Measurements from ENCODE around the gene OR13C5.

Gene OR13C5

GRCh38 chr9:104572612-104573011 lies 26.6 kb downstream of the OR13C5 start:
- no peak for TF ChIP-seq CTCF (IDR thresholded peaks at IDR 0.05)

DNA sequence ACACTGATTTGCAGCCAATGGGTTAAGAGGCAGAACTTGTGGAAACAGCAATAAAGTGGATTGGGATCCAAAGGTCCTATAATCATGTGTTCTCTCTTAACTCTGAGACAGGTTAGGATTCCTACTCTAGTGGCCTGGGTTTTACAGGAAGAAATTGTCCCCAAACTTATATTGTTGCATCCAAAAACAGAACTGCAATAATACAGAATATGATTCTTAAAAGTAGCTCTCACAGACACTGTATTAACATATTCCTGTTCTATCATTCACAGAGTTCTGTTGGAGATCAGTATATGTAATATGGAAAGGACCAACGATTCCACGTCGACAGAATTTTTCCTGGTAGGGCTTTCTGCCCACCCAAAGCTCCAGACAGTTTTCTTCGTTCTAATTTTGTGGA lies 30.3 kb downstream of the OR13C5 start, which contains the start of gene OR13C8:
OR13C8 (plus strand) TSS at position 301 of the 400 bp plus-strand sequence; CDS start at position 301, 0 bp downstream.
- TF ChIP-seq CTCF (IDR thresholded peaks at IDR 0.05) = no peak

DNA sequence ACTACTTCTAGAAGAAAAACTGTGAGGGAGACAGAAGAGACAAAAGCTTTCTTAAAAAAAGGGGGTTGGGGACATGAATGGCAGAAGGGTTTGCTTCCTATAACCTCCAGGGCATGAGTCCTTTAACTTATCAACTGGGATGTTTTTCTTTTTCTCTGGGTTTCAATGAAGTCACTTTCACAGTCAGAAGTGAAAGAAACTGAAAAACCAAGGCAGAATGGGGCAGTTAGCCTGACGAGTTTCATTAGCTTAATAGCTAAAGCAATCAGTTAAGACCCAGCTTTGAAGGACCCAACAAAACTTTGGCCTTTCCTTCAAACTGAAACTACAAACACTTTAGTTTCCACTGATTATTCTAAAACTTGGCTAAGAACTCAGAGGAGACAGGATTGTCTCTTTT lies 34.9 kb downstream of the OR13C5 start:
- TF ChIP-seq CTCF (IDR thresholded peaks at IDR 0.05) = no peak

DNA sequence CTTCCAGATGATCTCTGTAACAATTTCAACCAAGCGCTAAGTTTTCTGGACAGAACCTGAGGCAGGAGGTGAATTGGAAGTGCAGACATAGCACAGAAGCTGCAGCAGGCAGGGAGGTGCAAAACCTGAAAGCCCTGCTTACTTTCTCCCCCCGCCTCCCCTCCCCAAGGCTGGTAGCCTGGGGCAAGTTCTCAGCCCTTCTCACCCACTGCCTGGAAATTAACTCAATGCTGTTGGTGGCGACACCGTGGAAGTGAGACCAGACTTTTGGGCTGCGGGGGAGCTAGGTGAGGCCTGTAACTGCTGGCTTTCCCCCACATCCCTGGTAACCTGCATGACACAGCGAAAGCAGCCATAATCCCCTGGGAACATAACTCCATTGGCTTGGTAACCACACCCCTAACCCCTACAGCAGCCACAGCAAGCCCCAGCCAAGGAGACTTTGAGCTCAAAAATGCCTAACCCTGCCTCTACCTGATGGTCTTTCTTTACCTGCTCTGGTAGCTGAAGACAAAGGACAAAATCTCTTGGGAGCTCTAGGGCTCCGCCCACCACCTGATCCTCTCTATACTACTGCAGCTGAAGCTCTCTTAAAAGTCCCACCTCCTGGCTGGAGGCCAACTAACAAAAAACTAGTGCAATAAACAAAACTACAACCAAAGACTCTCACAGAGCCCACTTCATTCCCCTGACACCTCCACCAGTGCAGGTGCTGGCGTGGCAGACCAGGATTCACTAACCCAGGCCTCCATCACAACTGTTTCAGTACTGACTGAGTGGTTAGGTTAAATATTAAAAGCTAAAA lies 42.2 kb downstream of the OR13C5 start:
- TF ChIP-seq CTCF (IDR thresholded peaks at IDR 0.05) = no peak

DNA sequence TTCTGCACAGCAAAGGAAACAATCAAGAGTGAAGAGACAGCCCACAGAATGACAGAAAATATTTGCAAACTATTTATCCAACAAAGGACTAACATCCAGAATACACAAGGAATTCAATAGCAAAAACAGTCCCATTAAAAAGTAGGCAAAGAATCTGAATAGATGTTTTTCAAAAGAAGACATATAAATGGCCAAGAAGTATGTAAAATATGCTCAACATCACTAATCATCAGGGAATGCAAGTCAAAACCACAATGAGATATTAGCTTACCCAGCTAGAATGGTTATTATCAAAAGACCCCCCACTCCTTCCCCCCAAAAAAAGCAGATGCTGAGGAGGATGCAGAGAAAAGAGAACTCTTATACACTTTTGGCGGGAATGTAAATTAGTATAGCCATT lies 43.7 kb downstream of the OR13C5 start:
- no peak for TF ChIP-seq CTCF (IDR thresholded peaks at IDR 0.05)

GRCh38 chr9:104553261-104553660 lies 46.0 kb downstream of the OR13C5 start:
- TF ChIP-seq CTCF (IDR thresholded peaks at IDR 0.05) = no peak

Measured in LNCAP (cell line).